ENCODE results near the gene RARB.

GRCh38 chr3:25427563-25427941 is 511 bp upstream of the RARB start:
- no peak for TF ChIP-seq CTCF (IDR thresholded peaks at IDR 0.05)
- TF ChIP-seq POLR2AphosphoS5 (IDR thresholded peaks at IDR 0.05; ENCODE audit: insufficient read depth in 1 of 2, low read depth in 1 of 2), result no peak
- no peak for TF ChIP-seq POLR2A (IDR thresholded peaks at IDR 0.05)

Data from vagina (tissue), 2 donors.